Glutamatergic neuron (in vitro differentiated cells): ENCODE data around the gene SNAP47. TPM values are rescaled to one million over a fixed set of nuclear protein-coding genes. Genes with fewer than 3 reads are reported as not detected.

Experiments
- DNase-seq: peaks from one replicate; pipeline ENCODE4 v3.0.0; 2022
- H3K27ac Mint-ChIP-seq: one replicate; pipeline ENCODE4 v1.8.0; 2020; ENCODE audit warnings: mild to moderate bottlenecking, mixed read lengths, inconsistent platforms; ENCODE audit not compliant: unreplicated experiment
- H3K27me3 Mint-ChIP-seq: one replicate; pipeline ENCODE4 v1.8.0; 2020; ENCODE audit warnings: mild to moderate bottlenecking, moderate library complexity, mixed read lengths, inconsistent platforms; ENCODE audit not compliant: unreplicated experiment
- H3K36me3 Mint-ChIP-seq: one replicate; pipeline ENCODE4 v1.8.0; 2020; ENCODE audit warnings: mild to moderate bottlenecking, mixed read lengths, inconsistent platforms; ENCODE audit not compliant: unreplicated experiment
- H3K4me1 Mint-ChIP-seq: one replicate; pipeline ENCODE4 v1.8.0; 2020; ENCODE audit warnings: mild to moderate bottlenecking, low read depth, mixed read lengths, inconsistent platforms; ENCODE audit not compliant: unreplicated experiment
- H3K4me3 Mint-ChIP-seq: one replicate; pipeline ENCODE4 v1.8.0; 2020; ENCODE audit warnings: mild to moderate bottlenecking, mixed read lengths, inconsistent platforms; ENCODE audit not compliant: unreplicated experiment
- H3K9me3 Mint-ChIP-seq: one replicate; pipeline ENCODE4 v1.8.0; 2020; ENCODE audit warnings: mild to moderate bottlenecking, moderate library complexity, mixed read lengths, inconsistent platforms; ENCODE audit not compliant: unreplicated experiment
- total RNA-seq: library from RNA; stranded (reverse); fragmentation: NEBNext Ultra II Directional; extraction: Animal tissue kit (Norgen Biotek cat#: 25700); gene quantifications from one replicate; pipeline ENCODE4 v1.2.1, GENCODE V29; 2021; ENCODE audit not compliant: unreplicated experiment
- TF ChIP-seq, protein P1 (sequence below): fragments of 200-600 bp; sonication (generic); IDR thresholded peaks from one replicate; pipeline ENCODE4 v1.5.0; 2021; ENCODE audit not compliant: partially characterized antibody, unreplicated experiment

The SNAP47 gene
- total RNA-seq, 1 donor from 2014 or later: 34.0 TPM

GRCh38 chr1:227749225-227749624 is 14.0 kb downstream of the SNAP47 start:
- H3K4me3 Mint-ChIP-seq: no peak overlapping the region
- H3K4me1 Mint-ChIP-seq: peaks cover 11% of the 10 kb centered on the region
- H3K27me3 Mint-ChIP-seq: peaks cover 8% of the 10 kb centered on the region
- TF ChIP-seq, protein P1, sequence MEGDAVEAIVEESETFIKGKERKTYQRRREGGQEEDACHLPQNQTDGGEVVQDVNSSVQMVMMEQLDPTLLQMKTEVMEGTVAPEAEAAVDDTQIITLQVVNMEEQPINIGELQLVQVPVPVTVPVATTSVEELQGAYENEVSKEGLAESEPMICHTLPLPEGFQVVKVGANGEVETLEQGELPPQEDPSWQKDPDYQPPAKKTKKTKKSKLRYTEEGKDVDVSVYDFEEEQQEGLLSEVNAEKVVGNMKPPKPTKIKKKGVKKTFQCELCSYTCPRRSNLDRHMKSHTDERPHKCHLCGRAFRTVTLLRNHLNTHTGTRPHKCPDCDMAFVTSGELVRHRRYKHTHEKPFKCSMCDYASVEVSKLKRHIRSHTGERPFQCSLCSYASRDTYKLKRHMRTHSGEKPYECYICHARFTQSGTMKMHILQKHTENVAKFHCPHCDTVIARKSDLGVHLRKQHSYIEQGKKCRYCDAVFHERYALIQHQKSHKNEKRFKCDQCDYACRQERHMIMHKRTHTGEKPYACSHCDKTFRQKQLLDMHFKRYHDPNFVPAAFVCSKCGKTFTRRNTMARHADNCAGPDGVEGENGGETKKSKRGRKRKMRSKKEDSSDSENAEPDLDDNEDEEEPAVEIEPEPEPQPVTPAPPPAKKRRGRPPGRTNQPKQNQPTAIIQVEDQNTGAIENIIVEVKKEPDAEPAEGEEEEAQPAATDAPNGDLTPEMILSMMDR: no peak
- peaks cover 4% of the 10 kb centered on the region for H3K9me3 Mint-ChIP-seq
- no peaks in the 10 kb centered on the region for H3K36me3 Mint-ChIP-seq
- no peak for DNase-seq
- no peak overlapping the region for H3K27ac Mint-ChIP-seq

DNA sequence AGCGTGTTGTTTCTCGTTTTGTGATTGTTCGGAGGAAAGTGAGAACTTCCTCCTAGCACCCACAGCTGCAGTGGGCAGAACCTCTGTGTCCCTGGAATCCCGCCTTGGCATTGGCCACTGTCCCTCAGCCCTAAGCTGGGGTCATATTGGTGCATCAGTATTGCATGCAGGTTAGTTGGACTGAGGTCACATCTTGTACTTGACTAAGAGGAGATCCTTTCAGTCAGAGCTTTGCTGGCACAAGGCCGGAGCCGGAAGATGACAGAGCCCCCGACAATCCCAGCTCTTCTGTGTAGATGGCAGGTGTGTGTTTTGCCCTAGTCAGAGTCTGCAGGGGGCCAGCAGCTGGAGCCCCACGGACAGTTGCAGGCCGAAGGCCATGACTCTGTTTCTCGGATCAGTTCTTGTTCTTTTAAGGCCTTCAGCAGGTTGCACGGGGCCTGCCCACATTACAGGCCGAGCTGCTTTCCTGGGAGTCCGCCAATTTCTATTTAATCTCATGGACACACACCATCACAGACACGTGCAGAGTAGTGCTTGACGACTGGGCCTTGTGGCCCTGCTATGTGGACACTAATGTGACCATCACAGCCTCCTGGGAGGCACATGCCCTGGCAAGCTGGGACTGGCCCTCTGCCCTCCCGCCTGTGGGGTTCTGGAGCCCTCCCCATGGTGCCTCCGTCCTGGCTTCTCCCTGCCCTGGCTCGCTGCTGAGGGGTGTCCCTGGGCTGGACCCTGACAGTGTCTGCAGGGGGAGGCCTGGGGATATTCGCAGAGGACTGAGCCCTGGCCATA is 14.9 kb downstream of the SNAP47 start:
- Mint-ChIP-seq H3K27me3 (peaks cover 8% of the 10 kb centered on the region), H3K27ac (no peak overlapping the region)
- TF ChIP-seq, protein P1: no peak

DNA sequence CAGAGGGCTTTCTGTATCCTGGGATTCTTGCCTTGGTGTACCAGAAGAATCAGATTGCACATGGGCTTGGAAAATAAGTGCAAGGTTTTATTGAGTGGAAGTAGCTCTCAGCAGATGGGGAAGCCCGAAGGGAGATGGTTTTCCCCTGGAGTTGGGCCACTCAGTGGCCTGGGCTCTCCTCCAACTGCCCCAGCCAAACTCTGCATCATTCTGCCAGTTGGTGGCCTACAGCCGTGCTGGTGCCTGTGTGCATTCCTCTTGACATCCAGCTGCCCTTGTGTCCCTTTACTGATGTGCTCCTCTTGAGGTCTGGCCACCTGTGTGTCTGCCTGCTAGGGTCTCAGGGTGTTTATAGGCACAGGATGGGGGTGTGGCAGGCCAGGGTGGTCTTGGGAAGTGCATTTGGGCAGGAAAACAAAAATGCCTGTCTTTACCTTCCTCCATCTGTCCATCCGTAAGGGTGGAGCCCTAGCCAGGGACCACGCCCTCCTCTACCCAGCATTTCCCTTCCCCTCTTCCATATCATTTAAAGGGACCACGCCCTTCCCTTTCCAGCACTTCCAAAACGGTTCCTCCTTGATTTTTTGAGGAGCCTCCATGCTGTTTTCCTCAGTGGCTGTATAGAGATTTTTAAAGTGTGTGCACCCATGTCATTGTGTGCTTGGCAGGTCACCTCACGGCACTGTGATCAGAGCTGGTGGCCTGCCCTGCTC is 18.9 kb downstream of the SNAP47 start:
- Mint-ChIP-seq H3K4me1 (peaks cover 21% of the 10 kb centered on the region), H3K4me3 (peak overlapping the region; percentile 5), H3K36me3 (no peaks in the 10 kb centered on the region), H3K27ac (peak overlapping the region; percentile 17), H3K9me3 (peaks cover 3% of the 10 kb centered on the region), H3K27me3 (peaks cover 4% of the 10 kb centered on the region)
- TF ChIP-seq, protein P1: no peak
- no peak for DNase-seq

More for the DNA sequence above, 14.9 kb downstream of the SNAP47 start:
- H3K4me3 Mint-ChIP-seq: no peak overlapping the region
- DNase-seq: no peak
- peaks cover 4% of the 10 kb centered on the region for H3K9me3 Mint-ChIP-seq
- H3K36me3 Mint-ChIP-seq: no peaks in the 10 kb centered on the region
- peaks cover 16% of the 10 kb centered on the region for H3K4me1 Mint-ChIP-seq

DNA sequence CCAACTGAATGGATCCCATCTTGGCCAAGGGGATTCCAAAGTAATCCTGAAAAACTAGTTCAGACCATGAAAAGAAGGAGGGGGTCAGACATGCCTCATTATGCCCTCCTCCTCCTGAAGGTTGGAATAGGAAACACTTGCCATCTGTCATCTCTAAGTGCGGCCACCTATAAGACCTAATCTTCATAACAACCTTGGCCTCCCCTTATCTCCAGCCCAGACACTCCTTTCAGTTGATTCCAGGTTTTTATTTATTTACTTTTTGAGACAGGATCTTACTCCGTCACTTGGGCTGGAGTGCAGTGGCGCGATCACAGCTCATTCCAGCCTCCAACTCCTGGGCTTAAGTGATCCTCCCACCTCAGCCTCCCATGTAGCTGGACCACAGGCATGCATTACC is 19.7 kb downstream of the SNAP47 start:
- peaks cover 25% of the 10 kb centered on the region for H3K4me1 Mint-ChIP-seq
- H3K36me3 Mint-ChIP-seq: no peaks in the 10 kb centered on the region
- H3K4me3 Mint-ChIP-seq: no peak overlapping the region
- H3K27ac Mint-ChIP-seq: no peak overlapping the region
- TF ChIP-seq, protein P1: no peak
- peaks cover 2% of the 10 kb centered on the region for H3K27me3 Mint-ChIP-seq
- no peak for DNase-seq
- H3K9me3 Mint-ChIP-seq: peaks cover 3% of the 10 kb centered on the region
